Fibroblast of lung (primary cell): Measurements from ENCODE around the gene CC2D1A.

Experiments
- EZH2 ChIP-seq: IDR thresholded peaks from 2 replicates; pipeline ENCODE4 v1.5.1; 2012; ENCODE audit warnings: low read length, control low read depth, mild to moderate bottlenecking; ENCODE audit errors: missing control alignments
- TF ChIP-seq, protein P1 (sequence below), 2 donors: IDR thresholded peaks in 1 of 2; conservative IDR thresholded peaks in 1 of 2; 1 replicate in 1 of 2; 2 replicates in 1 of 2; pipeline ENCODE4 v1.5.1; 2011 to 2012; ENCODE audit warnings: low read length in 2 of 2, control low read depth in 1 of 2, inconsistent platforms in 1 of 2, low read depth in 1 of 2, mild to moderate bottlenecking in 1 of 2

DNA sequence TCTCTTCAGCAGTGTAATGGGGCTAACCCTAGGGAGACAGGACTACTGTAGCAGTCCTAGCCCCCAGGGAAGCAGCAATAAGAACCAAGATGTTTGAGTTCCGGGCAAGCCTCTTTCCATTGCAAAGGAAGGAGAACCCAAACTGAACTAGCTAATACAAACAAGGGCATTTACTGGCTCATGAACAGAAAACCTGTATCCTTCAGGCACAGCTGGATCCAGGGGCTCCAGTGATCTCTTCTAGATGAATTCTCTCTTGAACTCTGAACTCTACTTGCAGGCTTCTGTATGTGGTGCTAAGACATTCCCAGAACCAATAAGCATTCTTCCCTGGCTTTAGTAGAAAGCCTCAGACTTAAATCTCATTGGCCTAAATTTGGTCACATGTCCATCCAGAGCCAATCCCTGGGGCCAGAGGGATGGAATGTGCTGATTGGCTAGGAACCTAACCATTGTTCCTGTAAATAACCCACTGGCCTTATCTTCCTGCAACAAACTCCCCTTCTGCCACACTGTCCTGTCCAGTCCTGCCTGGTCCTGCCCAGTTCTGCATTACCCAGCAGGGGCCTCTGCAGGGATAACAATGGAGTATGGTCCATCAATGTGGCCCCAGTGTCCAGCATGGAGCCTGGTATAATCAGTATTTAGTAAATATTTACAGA, 36.2 kb downstream of the CC2D1A start:
- TF ChIP-seq, protein P1, sequence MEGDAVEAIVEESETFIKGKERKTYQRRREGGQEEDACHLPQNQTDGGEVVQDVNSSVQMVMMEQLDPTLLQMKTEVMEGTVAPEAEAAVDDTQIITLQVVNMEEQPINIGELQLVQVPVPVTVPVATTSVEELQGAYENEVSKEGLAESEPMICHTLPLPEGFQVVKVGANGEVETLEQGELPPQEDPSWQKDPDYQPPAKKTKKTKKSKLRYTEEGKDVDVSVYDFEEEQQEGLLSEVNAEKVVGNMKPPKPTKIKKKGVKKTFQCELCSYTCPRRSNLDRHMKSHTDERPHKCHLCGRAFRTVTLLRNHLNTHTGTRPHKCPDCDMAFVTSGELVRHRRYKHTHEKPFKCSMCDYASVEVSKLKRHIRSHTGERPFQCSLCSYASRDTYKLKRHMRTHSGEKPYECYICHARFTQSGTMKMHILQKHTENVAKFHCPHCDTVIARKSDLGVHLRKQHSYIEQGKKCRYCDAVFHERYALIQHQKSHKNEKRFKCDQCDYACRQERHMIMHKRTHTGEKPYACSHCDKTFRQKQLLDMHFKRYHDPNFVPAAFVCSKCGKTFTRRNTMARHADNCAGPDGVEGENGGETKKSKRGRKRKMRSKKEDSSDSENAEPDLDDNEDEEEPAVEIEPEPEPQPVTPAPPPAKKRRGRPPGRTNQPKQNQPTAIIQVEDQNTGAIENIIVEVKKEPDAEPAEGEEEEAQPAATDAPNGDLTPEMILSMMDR (conservative IDR thresholded peaks at IDR 0.05 in 1 of 2, IDR thresholded peaks at IDR 0.05 in 1 of 2; ENCODE audit: low read depth in 1 of 2, low read length in 2 of 2), result no peak
- TF ChIP-seq EZH2, result no peak
